GM12875 (cell line): ENCODE measurements around the gene GUK1.

Source experiments
- H3K4me3 ChIP-seq: one replicate; pipeline ENCODE4 v1.5.1; 2011; ENCODE audit warnings: low read depth, low read length, control low read depth
- TF ChIP-seq, protein P1 (sequence below): IDR thresholded peaks from 2 replicates; pipeline ENCODE4 v1.5.1; 2011; ENCODE audit warnings: low read depth, mild to moderate bottlenecking, control low read depth, inconsistent platforms, low read length, moderate library complexity, borderline replicate concordance; ENCODE audit not compliant: insufficient read depth

Gene GUK1

DNA sequence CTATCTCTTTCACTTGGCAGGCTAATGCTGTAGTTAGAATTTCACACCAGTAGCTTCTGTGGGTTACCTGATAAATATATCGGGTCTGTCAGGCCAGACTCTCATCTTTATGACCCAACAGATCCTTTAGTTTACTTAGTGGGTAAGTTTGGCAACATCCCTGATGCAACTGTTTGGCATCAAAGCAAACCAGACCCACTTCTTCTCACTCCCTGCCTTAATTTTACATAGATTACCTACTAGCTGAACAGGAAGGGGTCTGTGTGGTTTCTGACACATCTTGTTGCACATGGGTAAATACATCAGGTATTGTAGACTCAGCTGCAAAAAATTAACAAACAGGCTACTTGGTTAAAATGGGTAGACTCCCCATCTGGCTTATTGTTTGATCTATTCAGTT is 3.2 kb upstream of the GUK1 start:
- H3K4me3 ChIP-seq, result no peak overlapping the region
- TF ChIP-seq, protein P1, sequence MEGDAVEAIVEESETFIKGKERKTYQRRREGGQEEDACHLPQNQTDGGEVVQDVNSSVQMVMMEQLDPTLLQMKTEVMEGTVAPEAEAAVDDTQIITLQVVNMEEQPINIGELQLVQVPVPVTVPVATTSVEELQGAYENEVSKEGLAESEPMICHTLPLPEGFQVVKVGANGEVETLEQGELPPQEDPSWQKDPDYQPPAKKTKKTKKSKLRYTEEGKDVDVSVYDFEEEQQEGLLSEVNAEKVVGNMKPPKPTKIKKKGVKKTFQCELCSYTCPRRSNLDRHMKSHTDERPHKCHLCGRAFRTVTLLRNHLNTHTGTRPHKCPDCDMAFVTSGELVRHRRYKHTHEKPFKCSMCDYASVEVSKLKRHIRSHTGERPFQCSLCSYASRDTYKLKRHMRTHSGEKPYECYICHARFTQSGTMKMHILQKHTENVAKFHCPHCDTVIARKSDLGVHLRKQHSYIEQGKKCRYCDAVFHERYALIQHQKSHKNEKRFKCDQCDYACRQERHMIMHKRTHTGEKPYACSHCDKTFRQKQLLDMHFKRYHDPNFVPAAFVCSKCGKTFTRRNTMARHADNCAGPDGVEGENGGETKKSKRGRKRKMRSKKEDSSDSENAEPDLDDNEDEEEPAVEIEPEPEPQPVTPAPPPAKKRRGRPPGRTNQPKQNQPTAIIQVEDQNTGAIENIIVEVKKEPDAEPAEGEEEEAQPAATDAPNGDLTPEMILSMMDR, result no peak

DNA sequence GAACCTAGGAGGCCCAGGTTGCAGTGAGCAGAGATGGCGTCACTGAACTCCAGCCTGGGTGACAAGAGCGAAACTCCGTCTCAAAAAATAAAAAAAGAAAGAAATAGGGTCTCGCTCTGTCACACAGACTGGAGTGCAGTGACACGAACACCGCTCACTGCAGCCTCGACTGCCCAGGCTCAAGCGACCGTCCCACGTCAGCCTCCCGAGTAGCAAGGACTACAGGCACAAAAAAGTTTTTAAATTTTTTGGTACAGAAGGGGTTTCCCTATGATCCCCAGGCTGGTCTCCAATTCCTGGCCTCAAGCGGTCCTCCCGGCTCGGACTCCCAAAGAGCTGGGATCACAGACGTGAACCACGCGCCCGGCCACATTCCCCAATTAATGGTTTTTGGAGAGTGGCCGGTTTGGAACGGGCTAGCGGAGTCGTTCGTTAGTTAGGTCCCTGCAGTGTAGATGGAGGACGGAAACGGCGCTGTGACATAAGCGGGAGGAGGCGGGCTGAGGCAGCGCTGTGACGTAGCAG is 611 bp upstream of the GUK1 start:
- H3K4me3 ChIP-seq, result peak overlapping the region; percentile 89
- TF ChIP-seq, protein P1, result no peak

DNA sequence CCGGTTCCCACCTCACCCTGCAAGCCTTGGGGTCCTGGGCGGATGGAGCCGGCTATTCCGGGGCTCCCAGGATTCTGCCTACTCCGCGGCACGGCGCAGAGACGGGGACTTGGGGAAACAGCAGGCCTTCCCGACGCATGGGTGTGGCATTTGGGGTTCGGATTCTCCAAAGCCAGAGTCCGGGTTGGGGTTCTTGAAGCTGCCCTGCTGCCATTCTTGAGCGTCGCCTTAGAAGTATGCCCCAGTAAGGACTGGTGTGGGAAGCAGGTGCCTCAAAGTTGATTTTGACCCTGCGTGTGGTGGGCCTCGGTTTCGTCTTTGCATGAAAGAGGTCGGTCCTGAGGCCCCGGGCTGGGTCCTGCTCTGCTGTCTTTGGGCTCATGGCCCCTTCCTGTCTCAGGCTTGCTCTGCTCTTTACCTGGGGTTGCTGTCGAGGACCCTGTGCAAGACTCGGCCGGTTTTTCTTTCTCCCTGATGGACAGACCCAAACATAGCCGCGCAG is 696 bp downstream of the GUK1 start:
- H3K4me3 ChIP-seq, result peak overlapping the region; percentile 89
- TF ChIP-seq, protein P1, result no peak

DNA sequence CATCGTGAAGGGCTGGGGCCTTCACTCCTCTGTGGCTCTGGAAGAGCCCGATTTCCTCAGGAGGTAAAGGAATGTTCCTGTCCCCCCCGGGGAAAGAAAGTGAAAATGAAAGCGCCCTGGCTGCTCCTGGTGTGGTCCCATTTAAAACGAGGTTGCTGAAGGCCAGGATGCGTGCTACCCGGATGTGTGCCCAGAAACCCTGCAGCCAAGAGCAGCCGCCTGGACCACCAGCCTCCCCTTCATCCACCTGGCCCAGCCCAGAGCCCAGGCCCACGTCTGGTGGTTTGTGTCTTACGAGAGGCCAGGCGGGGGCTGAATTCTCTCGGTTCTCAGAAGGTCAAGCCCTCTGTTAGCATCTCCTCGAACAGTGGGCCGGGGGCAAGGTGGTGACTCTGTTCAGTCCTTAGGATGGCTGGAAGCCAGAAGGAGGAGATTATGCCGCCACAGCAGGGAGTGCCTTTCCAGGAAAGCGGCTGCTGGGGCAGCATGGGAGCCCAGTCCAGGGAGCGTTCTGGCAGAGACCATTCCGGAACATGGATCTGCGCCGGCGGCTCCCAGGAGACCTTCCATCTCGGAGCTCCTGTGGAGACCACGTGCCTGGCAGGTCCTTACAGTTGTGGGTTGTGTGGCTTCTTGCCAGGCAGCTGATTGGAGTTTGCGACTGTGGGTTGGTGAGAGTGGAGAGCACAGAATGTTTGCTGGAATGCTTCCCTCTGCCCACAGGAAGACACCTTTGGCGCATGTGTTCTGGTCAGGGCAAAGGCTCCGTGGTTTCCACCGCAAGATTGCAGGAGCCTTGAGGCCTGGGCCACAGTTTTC is 1.4 kb downstream of the GUK1 start:
- TF ChIP-seq, protein P1, result no peak
- H3K4me3 ChIP-seq, result peak overlapping the region; percentile 89

DNA sequence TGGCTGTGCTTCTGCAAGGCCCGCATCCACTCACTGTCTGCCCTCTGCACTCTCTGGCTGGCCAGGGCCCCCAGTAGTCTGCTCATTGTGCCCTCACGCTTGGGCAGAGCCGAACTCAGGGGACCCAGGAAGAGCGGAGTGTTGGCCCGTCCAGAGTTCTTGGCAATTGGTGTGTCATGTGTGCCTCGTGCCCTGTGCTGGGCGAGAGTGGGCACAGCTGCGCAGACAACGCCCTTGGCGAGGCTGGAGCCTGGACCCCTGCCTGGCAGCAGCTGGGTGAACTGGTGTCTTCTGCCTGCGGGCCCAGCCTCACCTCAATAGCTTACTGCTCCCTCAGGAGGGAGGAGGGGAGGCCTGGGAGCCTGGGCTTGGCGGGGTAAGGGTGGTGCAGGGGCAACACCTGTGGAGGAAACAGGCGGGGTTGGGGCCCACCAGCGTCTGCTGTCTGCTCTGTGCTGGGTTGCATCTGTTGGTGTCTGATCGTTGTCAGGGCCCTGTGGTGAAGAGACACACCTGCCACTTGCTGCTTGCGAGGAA is 2.1 kb downstream of the GUK1 start:
- TF ChIP-seq, protein P1, result no peak
- H3K4me3 ChIP-seq, result no peak overlapping the region

DNA sequence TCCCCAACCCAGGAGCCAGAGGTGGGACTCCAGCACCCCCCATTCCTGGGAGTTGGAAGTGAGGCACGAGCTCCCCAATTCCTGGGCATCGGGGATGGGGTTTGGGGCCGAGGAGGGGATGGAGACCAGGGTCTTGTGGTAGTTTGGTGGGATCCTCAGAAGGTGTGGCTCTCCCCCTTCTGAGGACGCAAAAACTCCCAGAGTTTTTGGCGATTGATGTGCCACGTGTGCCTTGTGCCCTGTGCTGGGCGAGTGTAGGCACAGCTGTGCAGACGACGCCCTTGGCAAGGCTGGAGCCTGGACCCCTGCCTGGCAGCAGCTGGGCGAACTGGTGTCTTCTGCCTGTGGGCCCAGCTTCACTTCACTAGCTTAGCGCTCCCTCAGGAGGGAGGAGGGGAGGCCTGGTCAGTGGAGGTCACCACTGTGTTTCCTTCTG is 2.6 kb downstream of the GUK1 start:
- TF ChIP-seq, protein P1, result no peak
- no peak overlapping the region for H3K4me3 ChIP-seq
